NCI-H748 treated with DMSO at 0.1 percent for 48 hours (cell line): ENCODE measurements around the gene TRABD2B.
"Not testable (repeated sequence)": the region's sequence is repeated elsewhere in the genome, so short reads cannot be mapped to it uniquely, and the experiment has no call there.

Experiments used
- DNase-seq: peaks from one replicate; lab custom pipeline; 2025; lab: John Stamatoyannopoulos, UW

Gene TRABD2B

GRCh38 chr1:47967864-47968555 is 29.2 kb downstream of the TRABD2B start:
- no peak for DNase-seq

GRCh38 chr1:47965816-47966215 is 31.4 kb downstream of the TRABD2B start:
- no peak for DNase-seq

- DNase-seq: no peak
Measured at GRCh38 chr1:47964636-47965035, 32.5 kb downstream of the TRABD2B start.

GRCh38 chr1:47963568-47964358 is 33.4 kb downstream of the TRABD2B start:
- DNase-seq: no peak

- no peak for DNase-seq
Measured at GRCh38 chr1:47962750-47963492, 34.3 kb downstream of the TRABD2B start.

GRCh38 chr1:47961835-47962234 is 35.4 kb downstream of the TRABD2B start:
- not testable (repeated sequence) for DNase-seq

- DNase-seq: not testable (repeated sequence)
Measured at GRCh38 chr1:47956491-47956890, 40.7 kb downstream of the TRABD2B start.

- DNase-seq: no peak
Measured at GRCh38 chr1:47953661-47954060, 43.5 kb downstream of the TRABD2B start.

- DNase-seq: no peak
Measured at GRCh38 chr1:47951545-47952235, 45.5 kb downstream of the TRABD2B start.

GRCh38 chr1:47951026-47951425 is 46.2 kb downstream of the TRABD2B start:
- no peak for DNase-seq

GRCh38 chr1:47950471-47950870 is 46.7 kb downstream of the TRABD2B start:
- no peak for DNase-seq

GRCh38 chr1:47948126-47948525 is 49.1 kb downstream of the TRABD2B start:
- DNase-seq: no peak

GRCh38 chr1:47947531-47947930 is 49.7 kb downstream of the TRABD2B start:
- no peak for DNase-seq

GRCh38 chr1:47944561-47944960 is 52.6 kb downstream of the TRABD2B start:
- DNase-seq: no peak

GRCh38 chr1:47942240-47942629 is 55.0 kb downstream of the TRABD2B start:
- DNase-seq: no peak

- no peak for DNase-seq
Measured at GRCh38 chr1:47941609-47942239, 55.5 kb downstream of the TRABD2B start.

GRCh38 chr1:47940779-47941178 is 56.4 kb downstream of the TRABD2B start:
- DNase-seq: no peak

- DNase-seq: no peak
Measured at GRCh38 chr1:47940326-47940725, 56.9 kb downstream of the TRABD2B start.

GRCh38 chr1:47938520-47938919 is 58.7 kb downstream of the TRABD2B start:
- no peak for DNase-seq

- no peak for DNase-seq
Measured at GRCh38 chr1:47937586-47938254, 59.5 kb downstream of the TRABD2B start.

GRCh38 chr1:47936916-47937551 is 60.2 kb downstream of the TRABD2B start:
- DNase-seq: no peak
